HepG2 (cell line): ENCODE data around the gene WNT2. TPM values are rescaled to one million over a fixed set of nuclear protein-coding genes. Genes with fewer than 3 reads are reported as not detected.

Source experiments
- ATAC-seq: fragments of 200-7000 bp; cut with Tn5 transposase; 3 replicates; pipeline ENCODE4 v1.9.1; 2020; ENCODE audit warnings: mild to moderate bottlenecking, moderate library complexity
- BruUV-seq: library from RNA; stranded (reverse); fragments of 400-500 nt; replicated peaks from 2 replicates; lab custom pipeline; 2021; lab: Mats Ljungman, UMichigan
- CTCF ChIA-PET: fragments of 300-600 bp; formaldehyde crosslinking; extraction: SDS; loops from one replicate; lab custom pipeline; 2021; ENCODE audit warnings: low total read pairs, inconsistent platforms, low intra/inter-chr PET ratio; lab: Yijun Ruan, JAX
- POLR2A ChIA-PET: fragments of 350-600 bp; sonication (Branson Sonifier 250); formaldehyde crosslinking; loops from one replicate; lab custom pipeline; 2020; ENCODE audit warnings: antibody characterized with exemption, inconsistent platforms; lab: Yijun Ruan, JAX
- DNase-seq: peaks from one replicate; pipeline ENCODE4 v3.0.0-alpha.2; 2015; ENCODE audit warnings: low spot score
- FAIRE-seq: peaks from 3 replicates; lab custom pipeline; 2011; peaks lifted over from hg19 to GRCh38; lab: Jason Lieb, UNC
- H2AFZ ChIP-seq: one replicate; pipeline ENCODE4 v1.6.1; 2011; ENCODE audit warnings: low read length, inconsistent platforms
- H3K27ac ChIP-seq: fragments of 300-600 bp; 3 replicates; pipeline ENCODE4 v1.8.0; 2011; ENCODE audit warnings: mixed run types, mild to moderate bottlenecking, mixed read lengths, low read length, inconsistent platforms; ENCODE audit not compliant: insufficient read depth; ENCODE audit errors: extremely low read length
- H3K27me3 ChIP-seq, 2 experiments: fragments of 200-600 bp in 1 of 2; 2 replicates in 1 of 2; 3 replicates in 1 of 2; pipeline versions ENCODE4 v1.6.0 to v1.8.0; 2011; ENCODE audit warnings: low read length in 2 of 2, mild to moderate bottlenecking in 2 of 2, moderate library complexity in 2 of 2, inconsistent platforms in 1 of 2; ENCODE audit not compliant: insufficient read depth in 2 of 2, control insufficient read depth in 1 of 2
- H3K36me3 ChIP-seq, 2 experiments: fragments of 200-600 bp in 1 of 2; replicated peaks in 1 of 2; 2 replicates in 1 of 2; 3 replicates in 1 of 2; pipeline versions ENCODE4 v1.5.1 to v1.8.0; 2011; ENCODE audit warnings: low read length in 2 of 2, inconsistent platforms in 1 of 2; ENCODE audit not compliant: insufficient read depth in 2 of 2, control insufficient read depth in 1 of 2
- H3K4me1 ChIP-seq: 2 replicates; pipeline ENCODE4 v1.5.1; 2012; ENCODE audit warnings: low read length, inconsistent platforms; ENCODE audit not compliant: insufficient read depth
- H3K4me2 ChIP-seq: 2 replicates; pipeline ENCODE4 v1.6.0; 2011; ENCODE audit warnings: low read depth, low read length, inconsistent platforms
- H3K4me3 ChIP-seq, 3 experiments: fragments of 200-600 bp in 1 of 3; sonication (generic), shearing (Covaris generic) in 1 of 3; replicated peaks in 1 of 3; 2 replicates each; pipeline ENCODE4 v1.5.1; 2011 to 2016; ENCODE audit warnings: low read length in 3 of 3, inconsistent platforms in 2 of 3, low read depth in 2 of 3, mild to moderate bottlenecking in 2 of 3, control low read depth in 1 of 3, mixed read lengths in 1 of 3; ENCODE audit not compliant: insufficient read depth in 1 of 3
- H3K79me2 ChIP-seq: one replicate; pipeline ENCODE4 v1.6.1; 2011; ENCODE audit warnings: low read length, inconsistent platforms; ENCODE audit not compliant: insufficient read depth
- H3K9ac ChIP-seq: 2 replicates; pipeline ENCODE4 v1.6.0; 2011; ENCODE audit warnings: mild to moderate bottlenecking, low read depth, low read length, inconsistent platforms; ENCODE audit not compliant: insufficient read depth
- H3K9me3 ChIP-seq: 2 replicates; pipeline ENCODE4 v1.5.1; 2012; ENCODE audit warnings: mild to moderate bottlenecking, low read length
- H4K20me1 ChIP-seq: 2 replicates; pipeline ENCODE4 v1.6.0; 2011; ENCODE audit warnings: inconsistent platforms, mild to moderate bottlenecking, low read length, moderate library complexity; ENCODE audit not compliant: insufficient read depth
- FOXK2 ChIP-seq: fragments of 450-650 bp; IDR thresholded peaks from 2 replicates; pipeline ENCODE4 v1.6.1; 2016
- GPBP1L1 ChIP-seq: sonication (generic); formaldehyde crosslinking; IDR thresholded peaks from 2 replicates; pipeline ENCODE4 v1.5.0; 2020; ENCODE audit warnings: mild to moderate bottlenecking, missing genetic modification reagents
- RAD51 ChIP-seq: fragments of 450-650 bp; IDR thresholded peaks from 2 replicates; pipeline ENCODE4 v1.6.1; 2016; ENCODE audit warnings: borderline replicate concordance
- RBM39 ChIP-seq: fragments of 200-400 bp; formaldehyde crosslinking; IDR thresholded peaks from one replicate; pipeline ENCODE4 v1.6.1; 2018; ENCODE audit warnings: antibody characterized with exemption, mild to moderate bottlenecking, low read depth, low read length; ENCODE audit not compliant: poor library complexity, severe bottlenecking
- WGBS: methylation state at CpG from one replicate; pipeline ENCODE4 v1.1.6; 2017; ENCODE audit warnings: low lambda C conversion rate; 5-methylcytosine and 5-hydroxymethylcytosine counted together
- in situ Hi-C: cut with HindIII; loops from 2 replicates; pipeline ENCODE4 v1.10.0; 2017; ENCODE audit warnings: low pct_unique_long_range_greater_than_20kb; ENCODE audit not compliant: extremely low pct_ligation_motif_present
- intact Hi-C: fragments of 100-400 bp; cut with micrococcal nuclease; formaldehyde crosslinking; loops from one replicate; pipeline ENCODE4 v1.10.0; 2022; ENCODE audit not compliant: unreplicated experiment
- polyA plus RNA-seq, 8 experiments: library from polyadenylated mRNA; depleted of rRNA in 3 of 8; stranded (reverse) in 7 of 8; unstranded in 1 of 8; fragments of >200 nt; fragmentation: Illumina TruSeq in 4 of 8; extraction: Trizol in 4 of 8; gene quantifications; 2 replicates each; pipeline versions ENCODE4 v1.2.1 to v1.2.3, GENCODE V29; 2011 to 2016; ENCODE audit warnings: low read depth in 4 of 8, missing spikeins in 1 of 8, mixed read lengths in 1 of 8; ENCODE audit not compliant: insufficient read depth in 1 of 8
- total RNA-seq, 5 experiments: library from RNA; depleted of rRNA; stranded (reverse); fragments of >200 nt; fragmentation: Illumina TruSeq; extraction: Trizol; gene quantifications; 2 replicates each; pipeline ENCODE4 v1.2.3, GENCODE V29; 2016; ENCODE audit warnings: low read depth in 1 of 5
- TF ChIP-seq, protein P1 (sequence below): IDR thresholded peaks from 2 replicates; pipeline ENCODE4 v1.6.1; 2016; ENCODE audit warnings: low read depth, missing genetic modification reagents, missing compliant biosample characterization

WNT2 gene
- total and polyA plus RNA-seq, 2 of the 13 experiments (the other 11 are each of a cell fraction or from before 2014, with no cell fraction given): not detected

DNA sequence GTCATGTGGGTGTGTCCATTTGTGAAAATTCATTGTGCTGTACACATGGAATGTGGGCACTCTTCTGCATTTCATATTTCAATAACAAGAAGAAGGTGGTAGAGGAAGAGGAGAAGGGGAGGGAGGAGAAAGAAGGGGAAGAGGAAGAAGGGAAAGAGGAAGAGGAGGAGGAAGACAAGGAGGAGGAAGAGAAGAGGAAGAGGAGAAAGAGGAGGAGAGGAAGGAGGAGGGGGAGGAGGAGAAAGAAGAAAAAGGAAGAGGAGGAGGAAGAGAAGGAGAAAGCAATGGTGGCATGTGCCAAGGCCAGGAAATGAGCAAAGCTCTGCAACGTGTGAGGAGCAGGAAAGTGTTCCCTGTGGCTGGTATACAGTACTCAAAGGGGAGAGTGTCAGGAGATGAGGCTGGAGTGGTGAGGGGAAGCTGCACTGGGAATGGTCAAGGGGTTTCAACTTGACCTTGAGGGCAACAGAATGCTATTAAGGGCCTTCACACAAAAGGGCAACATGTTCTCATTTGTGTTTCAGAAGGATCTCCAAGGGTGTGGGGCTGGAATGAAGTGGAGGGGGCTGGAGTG, 40.5 kb downstream of the WNT2 start:
- Histone ChIP-seq H3K9ac (no peak overlapping the region), H3K79me2 (no peaks in the 10 kb centered on the region), H3K4me2 (no peak overlapping the region), H3K9me3 (no peaks in the 10 kb centered on the region), H3K27ac (no peak overlapping the region), H4K20me1 (no peaks in the 10 kb centered on the region), H3K36me3 (no peaks in the 10 kb centered on the region), H3K4me1 (no peaks in the 10 kb centered on the region), H2AFZ (no peak overlapping the region), H3K27me3 (peaks cover 0 to 2% of the 10 kb centered on the region in 2 experiments; a peak in 1 of 5 replicates), H3K4me3 (no peak overlapping the region)
- ATAC-seq (no peak), FAIRE-seq (no peak), DNase-seq (no peak)
- TF ChIP-seq FOXK2 (0 out of 2 replicates have a peak, but pooled peaks have one; percentile 20), RBM39 (no peak), GPBP1L1 (CRISPR knock-in tag) (no peak), RAD51 (no peak)
- TF ChIP-seq, protein P1, sequence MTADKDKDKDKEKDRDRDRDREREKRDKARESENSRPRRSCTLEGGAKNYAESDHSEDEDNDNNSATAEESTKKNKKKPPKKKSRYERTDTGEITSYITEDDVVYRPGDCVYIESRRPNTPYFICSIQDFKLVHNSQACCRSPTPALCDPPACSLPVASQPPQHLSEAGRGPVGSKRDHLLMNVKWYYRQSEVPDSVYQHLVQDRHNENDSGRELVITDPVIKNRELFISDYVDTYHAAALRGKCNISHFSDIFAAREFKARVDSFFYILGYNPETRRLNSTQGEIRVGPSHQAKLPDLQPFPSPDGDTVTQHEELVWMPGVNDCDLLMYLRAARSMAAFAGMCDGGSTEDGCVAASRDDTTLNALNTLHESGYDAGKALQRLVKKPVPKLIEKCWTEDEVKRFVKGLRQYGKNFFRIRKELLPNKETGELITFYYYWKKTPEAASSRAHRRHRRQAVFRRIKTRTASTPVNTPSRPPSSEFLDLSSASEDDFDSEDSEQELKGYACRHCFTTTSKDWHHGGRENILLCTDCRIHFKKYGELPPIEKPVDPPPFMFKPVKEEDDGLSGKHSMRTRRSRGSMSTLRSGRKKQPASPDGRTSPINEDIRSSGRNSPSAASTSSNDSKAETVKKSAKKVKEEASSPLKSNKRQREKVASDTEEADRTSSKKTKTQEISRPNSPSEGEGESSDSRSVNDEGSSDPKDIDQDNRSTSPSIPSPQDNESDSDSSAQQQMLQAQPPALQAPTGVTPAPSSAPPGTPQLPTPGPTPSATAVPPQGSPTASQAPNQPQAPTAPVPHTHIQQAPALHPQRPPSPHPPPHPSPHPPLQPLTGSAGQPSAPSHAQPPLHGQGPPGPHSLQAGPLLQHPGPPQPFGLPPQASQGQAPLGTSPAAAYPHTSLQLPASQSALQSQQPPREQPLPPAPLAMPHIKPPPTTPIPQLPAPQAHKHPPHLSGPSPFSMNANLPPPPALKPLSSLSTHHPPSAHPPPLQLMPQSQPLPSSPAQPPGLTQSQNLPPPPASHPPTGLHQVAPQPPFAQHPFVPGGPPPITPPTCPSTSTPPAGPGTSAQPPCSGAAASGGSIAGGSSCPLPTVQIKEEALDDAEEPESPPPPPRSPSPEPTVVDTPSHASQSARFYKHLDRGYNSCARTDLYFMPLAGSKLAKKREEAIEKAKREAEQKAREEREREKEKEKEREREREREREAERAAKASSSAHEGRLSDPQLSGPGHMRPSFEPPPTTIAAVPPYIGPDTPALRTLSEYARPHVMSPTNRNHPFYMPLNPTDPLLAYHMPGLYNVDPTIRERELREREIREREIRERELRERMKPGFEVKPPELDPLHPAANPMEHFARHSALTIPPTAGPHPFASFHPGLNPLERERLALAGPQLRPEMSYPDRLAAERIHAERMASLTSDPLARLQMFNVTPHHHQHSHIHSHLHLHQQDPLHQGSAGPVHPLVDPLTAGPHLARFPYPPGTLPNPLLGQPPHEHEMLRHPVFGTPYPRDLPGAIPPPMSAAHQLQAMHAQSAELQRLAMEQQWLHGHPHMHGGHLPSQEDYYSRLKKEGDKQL (CRISPR knock-in tag): no peak
- intact Hi-C loops (no loop called here), in situ Hi-C loops (no loop called here)
- POLR2A ChIA-PET: no interaction called here
- WGBS: 0% methylated on average over 1 of the region's 1 CpG
- no TSS peak for BruUV-seq
- CTCF ChIA-PET: no interaction called here
